ENCODE data around the gene CLEC4C. TPM values are rescaled to one million over a fixed set of nuclear protein-coding genes. Genes with fewer than 3 reads are reported as not detected.
A peak's percentile ranks its signal among the peaks of the same experiment; 100 is the strongest.
"Not testable (repeated sequence)": the region's sequence is repeated elsewhere in the genome, so short reads cannot be mapped to it uniquely, and the experiment has no call there.

Gene CLEC4C
- not detected for polyA plus RNA-seq (2013, experiment 1 of 2)
- polyA plus RNA-seq (2013, experiment 2 of 2) = not detected

DNA sequence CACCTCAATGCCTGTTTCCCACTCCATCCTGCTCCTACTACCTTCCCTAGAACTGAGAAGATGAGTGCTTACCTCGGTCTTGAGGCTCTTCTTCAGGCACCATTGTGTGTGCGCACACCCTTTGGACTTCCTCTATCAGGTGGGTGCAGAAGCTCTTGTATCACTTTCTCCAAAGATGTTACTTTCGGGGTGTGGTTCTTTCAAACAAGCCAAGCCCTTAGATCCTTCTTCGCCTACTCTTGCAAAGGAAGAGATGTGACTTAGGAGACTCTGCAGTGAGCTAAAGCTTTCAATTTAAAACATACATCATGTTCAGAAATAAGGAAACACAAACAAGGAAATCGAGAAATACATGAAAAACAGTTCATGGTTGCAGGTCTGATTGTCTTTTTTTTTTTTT is at the start of gene CLEC4C:
Gene CLEC4C (minus strand): TSS at position 130 of the 400 bp plus-strand sequence. CDS start 27 bp downstream, at position 103.
- Histone ChIP-seq H3K23ac (ENCODE audit: low read length in 2 of 2) (no peak within 1 kb of the TSS), H3K36me3 (ENCODE audit: control insufficient read depth in 1 of 2, insufficient read depth in 2 of 2, low read depth in 1 of 2, low read length in 2 of 2) (no peaks in the 10 kb centered on the region), H2BK5ac (ENCODE audit: low read depth, low read length, poor library complexity, severe bottlenecking) (no peak within 1 kb of the TSS), H3K4me2 (ENCODE audit: low read length, poor library complexity, severe bottlenecking) (no peak within 1 kb of the TSS), H3K27ac (ENCODE audit: low read length, poor library complexity, severe bottlenecking) (no peak within 1 kb of the TSS), H3K4ac (ENCODE audit: low read depth in 1 of 2, low read length in 2 of 2) (no peak within 1 kb of the TSS), H2BK12ac (ENCODE audit: low read length in 2 of 2) (no peak within 1 kb of the TSS), H3K14ac (ENCODE audit: low read length in 2 of 2) (no peak within 1 kb of the TSS), H2BK15ac (ENCODE audit: low read depth, poor library complexity, severe bottlenecking) (no peak within 1 kb of the TSS), H3K18ac (ENCODE audit: low read depth in 1 of 2, low read length in 2 of 2) (no peak within 1 kb of the TSS), H3K9ac (ENCODE audit: low read length) (no peak within 1 kb of the TSS), H4K8ac (ENCODE audit: low read length) (no peak within 1 kb of the TSS), H3K4me3 (ENCODE audit: insufficient read depth in 1 of 2, low read depth in 1 of 2, low read length in 2 of 2) (no peak within 1 kb of the TSS), H2BK120ac (ENCODE audit: low read depth, low read length) (no peak within 1 kb of the TSS), H3K79me1 (replicated peaks; ENCODE audit: low read length, poor library complexity, severe bottlenecking) (no peaks in the 10 kb centered on the region), H3K27me3 (ENCODE audit: control insufficient read depth in 1 of 2, insufficient read depth in 1 of 2, low read length in 2 of 2) (no peaks in the 10 kb centered on the region), H2AK5ac (ENCODE audit: low read length, severe bottlenecking) (no peak within 1 kb of the TSS), H3K4me1 (ENCODE audit: control insufficient read depth, insufficient read depth, low read depth, low read length) (peaks cover 1% of the 10 kb centered on the region), H3K9me3 (ENCODE audit: control insufficient read depth, low read length) (no peaks in the 10 kb centered on the region), H4K91ac (ENCODE audit: low read length) (no peak within 1 kb of the TSS), H2AFZ (ENCODE audit: low read depth, low read length) (no peak within 1 kb of the TSS)
- DNase-seq = no peak
- 83% methylated on average over 3 of the region's 5 CpGs for WGBS

DNA sequence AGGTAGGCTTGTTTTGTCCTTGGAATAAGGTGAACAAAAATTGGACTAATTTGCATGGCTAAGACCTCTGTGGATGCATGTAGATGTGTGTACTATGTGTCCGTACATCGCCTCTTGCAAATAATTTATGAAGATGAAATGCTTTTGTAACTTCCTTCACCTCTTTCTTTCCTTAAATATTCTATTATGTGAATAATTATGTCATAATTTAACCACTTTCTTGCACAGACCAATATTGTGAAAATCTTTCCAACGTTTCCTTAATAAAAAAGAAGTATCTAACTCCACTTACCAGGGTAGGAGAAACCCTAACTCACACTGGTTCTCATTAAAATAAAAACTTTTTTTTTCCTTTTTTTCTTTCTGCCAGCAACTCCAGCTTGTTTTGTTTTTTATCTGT is 46.0 kb upstream of the CLEC4C start:
- no peak overlapping the region for H2BK15ac ChIP-seq (ENCODE audit: low read depth, poor library complexity, severe bottlenecking)
- 84% methylated on average over 1 of the region's 3 CpGs for WGBS
- H3K27ac ChIP-seq (ENCODE audit: low read length, poor library complexity, severe bottlenecking) = no peak overlapping the region
- H3K23ac ChIP-seq (ENCODE audit: low read length in 2 of 2) = no peak overlapping the region
- H3K4me2 ChIP-seq (ENCODE audit: low read length, poor library complexity, severe bottlenecking) = no peak overlapping the region
- DNase-seq = no peak
- H3K27me3 ChIP-seq (ENCODE audit: control insufficient read depth in 1 of 2, insufficient read depth in 1 of 2, low read length in 2 of 2) = peaks cover 14 to 30% of the 10 kb centered on the region in 2 experiments
- no peak overlapping the region for H4K91ac ChIP-seq (ENCODE audit: low read length)
- H3K14ac ChIP-seq (ENCODE audit: low read length in 2 of 2) = no peak overlapping the region
- peaks cover 6% of the 10 kb centered on the region for H3K4me1 ChIP-seq (ENCODE audit: control insufficient read depth, insufficient read depth, low read depth, low read length)
- no peaks in the 10 kb centered on the region for H3K9me3 ChIP-seq (ENCODE audit: control insufficient read depth, low read length)
- no peak overlapping the region for H2BK120ac ChIP-seq (ENCODE audit: low read depth, low read length)
- H3K4me3 ChIP-seq (ENCODE audit: insufficient read depth in 1 of 2, low read depth in 1 of 2, low read length in 2 of 2) = no peak overlapping the region
- no peak overlapping the region for H2AFZ ChIP-seq (ENCODE audit: low read depth, low read length)
- no peak overlapping the region for H3K18ac ChIP-seq (ENCODE audit: low read depth in 1 of 2, low read length in 2 of 2)
- no peak overlapping the region for H3K9ac ChIP-seq (ENCODE audit: low read length)
- H3K79me1 ChIP-seq (replicated peaks; ENCODE audit: low read length, poor library complexity, severe bottlenecking) = no peaks in the 10 kb centered on the region
- H2BK5ac ChIP-seq (ENCODE audit: low read depth, low read length, poor library complexity, severe bottlenecking) = no peak overlapping the region
- no peak overlapping the region for H3K4ac ChIP-seq (ENCODE audit: low read depth in 1 of 2, low read length in 2 of 2)
- H4K8ac ChIP-seq (ENCODE audit: low read length) = no peak overlapping the region
- H2BK12ac ChIP-seq (ENCODE audit: low read length in 2 of 2) = no peak overlapping the region
- no peak overlapping the region for H2AK5ac ChIP-seq (ENCODE audit: low read length, severe bottlenecking)
- H3K36me3 ChIP-seq (ENCODE audit: control insufficient read depth in 1 of 2, insufficient read depth in 2 of 2, low read depth in 1 of 2, low read length in 2 of 2) = no peaks in the 10 kb centered on the region

DNA sequence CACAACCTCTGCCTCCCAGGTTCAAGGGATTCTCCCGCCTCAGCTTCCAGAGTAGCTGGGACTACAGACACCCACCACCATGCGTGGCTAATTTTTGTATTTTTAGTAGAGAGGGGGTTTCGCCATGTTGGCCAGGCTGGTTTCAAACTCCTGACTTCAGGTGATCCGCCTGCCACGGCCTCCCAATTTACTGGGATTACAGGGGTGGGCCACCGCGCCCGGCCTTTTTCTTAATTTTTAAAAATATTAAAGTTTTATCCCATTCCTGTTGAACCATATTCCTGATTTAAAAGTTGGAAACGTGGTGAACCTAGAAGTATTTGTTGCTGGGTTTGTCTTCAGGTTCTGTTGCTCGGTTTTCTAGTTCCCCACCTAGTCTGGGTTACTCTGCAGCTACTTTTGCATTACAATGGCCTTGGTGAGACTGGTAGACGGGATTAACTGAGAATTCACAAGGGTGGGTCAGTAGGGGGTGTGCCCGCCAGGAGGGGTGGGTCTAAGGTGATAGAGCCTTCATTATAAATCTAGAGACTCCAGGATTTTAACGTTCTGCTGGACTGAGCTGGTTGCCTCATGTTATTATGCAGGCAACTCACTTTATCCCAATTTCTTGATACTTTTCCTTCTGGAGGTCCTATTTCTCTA is 41.8 kb upstream of the CLEC4C start, which contains the start of gene NANOG:
Gene NANOG (plus strand): TSS at position 519 of the 645 bp plus-strand sequence. CDS start 213 bp downstream, outside the sequence.
- H3K18ac ChIP-seq (ENCODE audit: low read depth in 1 of 2, low read length in 2 of 2); H2BK15ac ChIP-seq (ENCODE audit: low read depth, poor library complexity, severe bottlenecking); H3K36me3 ChIP-seq (ENCODE audit: control insufficient read depth in 1 of 2, insufficient read depth in 2 of 2, low read depth in 1 of 2, low read length in 2 of 2); H2BK5ac ChIP-seq (ENCODE audit: low read depth, low read length, poor library complexity, severe bottlenecking); H3K9ac ChIP-seq (ENCODE audit: low read length); H4K8ac ChIP-seq (ENCODE audit: low read length); H3K79me1 ChIP-seq (replicated peaks; ENCODE audit: low read length, poor library complexity, severe bottlenecking); H2AK5ac ChIP-seq (ENCODE audit: low read length, severe bottlenecking); H4K91ac ChIP-seq (ENCODE audit: low read length); H3K4me1 ChIP-seq (ENCODE audit: control insufficient read depth, insufficient read depth, low read depth, low read length); H3K4me2 ChIP-seq (ENCODE audit: low read length, poor library complexity, severe bottlenecking); H3K9me3 ChIP-seq (ENCODE audit: control insufficient read depth, low read length); H3K4ac ChIP-seq (ENCODE audit: low read depth in 1 of 2, low read length in 2 of 2); H2BK12ac ChIP-seq (ENCODE audit: low read length in 2 of 2); DNase-seq; H2AFZ ChIP-seq (ENCODE audit: low read depth, low read length); H3K23ac ChIP-seq (ENCODE audit: low read length in 2 of 2); H2BK120ac ChIP-seq (ENCODE audit: low read depth, low read length); H3K14ac ChIP-seq (ENCODE audit: low read length in 2 of 2); H3K27ac ChIP-seq (ENCODE audit: low read length, poor library complexity, severe bottlenecking): not testable (repeated sequence)
- Histone ChIP-seq H3K4me3 (ENCODE audit: insufficient read depth in 1 of 2, low read depth in 1 of 2, low read length in 2 of 2) (peak within 1 kb of the TSS in 1 of 2 experiments; percentile 46), H3K27me3 (ENCODE audit: control insufficient read depth in 1 of 2, insufficient read depth in 1 of 2, low read length in 2 of 2) (peaks cover 21 to 51% of the 10 kb centered on the region in 2 experiments)
- 35% methylated on average over 6 of the region's 13 CpGs for WGBS

DNA sequence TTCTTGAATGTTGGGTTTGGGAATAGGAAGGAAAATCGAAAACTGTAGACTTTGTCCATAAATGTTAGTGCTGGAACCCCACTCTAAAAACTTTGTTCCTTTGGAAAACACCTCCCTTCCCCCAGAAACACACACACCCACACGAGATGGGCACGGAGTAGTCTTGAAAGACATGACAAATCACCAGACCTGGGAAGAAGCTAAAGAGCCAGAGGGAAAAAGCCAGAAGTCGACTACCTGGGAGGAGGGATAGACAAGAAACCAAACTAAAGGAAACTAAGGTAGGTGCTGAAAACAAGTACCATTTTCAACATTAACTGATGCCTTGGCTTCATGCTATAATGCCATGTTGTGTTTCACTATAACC is 41.1 kb upstream of the CLEC4C start:
- Histone ChIP-seq H3K4me3 (ENCODE audit: insufficient read depth in 1 of 2, low read depth in 1 of 2, low read length in 2 of 2) (peak overlapping the region in 1 of 2 experiments; percentile 46), H3K9ac (ENCODE audit: low read length) (no peak overlapping the region), H3K14ac (ENCODE audit: low read length in 2 of 2) (no peak overlapping the region), H3K4me2 (ENCODE audit: low read length, poor library complexity, severe bottlenecking) (no peak overlapping the region), H2BK5ac (ENCODE audit: low read depth, low read length, poor library complexity, severe bottlenecking) (no peak overlapping the region), H3K4ac (ENCODE audit: low read depth in 1 of 2, low read length in 2 of 2) (no peak overlapping the region), H3K9me3 (ENCODE audit: control insufficient read depth, low read length) (no peaks in the 10 kb centered on the region), H3K36me3 (ENCODE audit: control insufficient read depth in 1 of 2, insufficient read depth in 2 of 2, low read depth in 1 of 2, low read length in 2 of 2) (no peaks in the 10 kb centered on the region), H2AK5ac (ENCODE audit: low read length, severe bottlenecking) (no peak overlapping the region), H2BK12ac (ENCODE audit: low read length in 2 of 2) (no peak overlapping the region), H4K91ac (ENCODE audit: low read length) (no peak overlapping the region), H2BK120ac (ENCODE audit: low read depth, low read length) (no peak overlapping the region), H3K79me1 (replicated peaks; ENCODE audit: low read length, poor library complexity, severe bottlenecking) (no peaks in the 10 kb centered on the region), H3K18ac (ENCODE audit: low read depth in 1 of 2, low read length in 2 of 2) (no peak overlapping the region), H4K8ac (ENCODE audit: low read length) (no peak overlapping the region), H2AFZ (ENCODE audit: low read depth, low read length) (no peak overlapping the region), H2BK15ac (ENCODE audit: low read depth, poor library complexity, severe bottlenecking) (no peak overlapping the region), H3K27ac (ENCODE audit: low read length, poor library complexity, severe bottlenecking) (no peak overlapping the region), H3K23ac (ENCODE audit: low read length in 2 of 2) (no peak overlapping the region), H3K27me3 (ENCODE audit: control insufficient read depth in 1 of 2, insufficient read depth in 1 of 2, low read length in 2 of 2) (peaks cover 21 to 46% of the 10 kb centered on the region in 2 experiments), H3K4me1 (ENCODE audit: control insufficient read depth, insufficient read depth, low read depth, low read length) (no peaks in the 10 kb centered on the region)
- no peak for DNase-seq
- 14% methylated on average over 3 of the region's 4 CpGs for WGBS

All from mesenchymal stem cell (in vitro differentiated cells and primary cell).